NCI-H1694 (cell line): ENCODE results near the gene TMPRSS9.

ENCODE experiments used
- DNase-seq: peaks from one replicate; lab custom pipeline; 2025; lab: John Stamatoyannopoulos, UW

Gene TMPRSS9

GRCh38 chr19:2359992-2360685 is at the start of gene TMPRSS9:
Gene TMPRSS9 (plus strand): TSS chr19:2360265. CDS start chr19:2389786, 29,521 bp downstream.
- DNase-seq: no peak

GRCh38 chr19:2311093-2311492 is 49.0 kb upstream of the TMPRSS9 start:
- DNase-seq: no peak

- no peak for DNase-seq
Measured at GRCh38 chr19:2312820-2313501, 47.1 kb upstream of the TMPRSS9 start.

GRCh38 chr19:2315121-2315817 is 44.8 kb upstream of the TMPRSS9 start:
- no peak for DNase-seq

GRCh38 chr19:2315818-2316353 is 44.2 kb upstream of the TMPRSS9 start:
- no peak for DNase-seq

- no peak for DNase-seq
Measured at GRCh38 chr19:2317300-2317699, 42.8 kb upstream of the TMPRSS9 start.

- no peak for DNase-seq
Measured at GRCh38 chr19:2317756-2318155, 42.3 kb upstream of the TMPRSS9 start.

GRCh38 chr19:2318923-2319322 is 41.1 kb upstream of the TMPRSS9 start:
- DNase-seq: no peak

GRCh38 chr19:2319551-2319950 is 40.5 kb upstream of the TMPRSS9 start:
- no peak for DNase-seq

- no peak for DNase-seq
Measured at GRCh38 chr19:2320049-2320448, 40.0 kb upstream of the TMPRSS9 start.

GRCh38 chr19:2320939-2321338 is 39.1 kb upstream of the TMPRSS9 start:
- no peak for DNase-seq

GRCh38 chr19:2321565-2322283 is 38.3 kb upstream of the TMPRSS9 start:
- DNase-seq: no peak

- DNase-seq: no peak
Measured at GRCh38 chr19:2323707-2324106, 36.4 kb upstream of the TMPRSS9 start.

- DNase-seq: no peak
Measured at GRCh38 chr19:2324220-2324948, 35.7 kb upstream of the TMPRSS9 start.

- no peak for DNase-seq
Measured at GRCh38 chr19:2325281-2326046, 34.6 kb upstream of the TMPRSS9 start.

GRCh38 chr19:2326699-2327360 is 33.2 kb upstream of the TMPRSS9 start:
- no peak for DNase-seq

GRCh38 chr19:2327773-2328400 is 32.2 kb upstream of the TMPRSS9 start:
- DNase-seq: peak; percentile 32

GRCh38 chr19:2328401-2329148 is 31.5 kb upstream of the TMPRSS9 start, which contains the start of the genes LSM7 and SPPL2B:
Gene LSM7 (minus strand): TSS chr19:2328586. CDS start chr19:2328566, 20 bp downstream.
Gene SPPL2B (plus strand): TSS chr19:2328684. CDS start chr19:2328710, 26 bp downstream.
- DNase-seq: peak; percentile 58

GRCh38 chr19:2329149-2329478 is 31.0 kb upstream of the TMPRSS9 start:
- DNase-seq: no peak
